Measurements from ENCODE around the gene KIAA0753.

The KIAA0753 gene

DNA sequence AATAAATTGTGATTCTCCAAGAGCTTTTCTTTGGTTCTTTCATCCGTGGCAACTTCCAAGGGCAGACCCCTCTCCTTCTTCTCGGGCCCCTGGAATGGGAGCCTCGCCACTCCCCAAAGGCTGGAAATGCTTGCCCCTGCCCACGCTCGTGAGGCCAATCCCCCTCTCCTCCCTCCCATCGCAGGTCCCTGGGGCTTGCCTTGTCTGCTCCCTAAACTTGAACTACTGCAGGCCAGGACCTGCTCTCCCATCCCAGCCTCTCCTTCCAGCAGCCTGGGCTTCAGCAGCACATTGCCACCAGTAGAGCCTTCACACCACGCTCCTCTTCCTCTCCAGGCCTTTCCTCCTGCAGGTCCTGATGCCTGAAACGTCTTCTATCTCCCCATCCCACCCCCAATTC is 95.2 kb downstream of the KIAA0753 start:
- DNase-seq, result no peak

DNA sequence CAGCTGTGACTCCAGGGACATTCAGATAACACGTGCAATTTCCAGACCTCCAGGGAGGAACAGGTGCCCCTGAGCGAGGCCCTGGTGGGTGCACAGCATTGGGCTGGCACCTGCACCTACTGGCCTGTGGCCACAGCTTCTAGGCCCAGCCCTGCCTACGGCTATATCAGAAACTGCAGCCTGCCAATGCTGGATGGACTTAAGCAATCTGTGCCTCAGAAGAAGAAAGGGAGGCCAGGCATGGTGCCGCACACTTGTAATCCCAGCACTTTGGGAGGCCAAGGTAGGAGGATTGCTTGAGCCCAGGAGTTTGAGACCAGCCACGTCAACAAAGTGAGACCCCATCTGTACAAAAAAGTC is 96.5 kb downstream of the KIAA0753 start:
- no peak for DNase-seq

DNA sequence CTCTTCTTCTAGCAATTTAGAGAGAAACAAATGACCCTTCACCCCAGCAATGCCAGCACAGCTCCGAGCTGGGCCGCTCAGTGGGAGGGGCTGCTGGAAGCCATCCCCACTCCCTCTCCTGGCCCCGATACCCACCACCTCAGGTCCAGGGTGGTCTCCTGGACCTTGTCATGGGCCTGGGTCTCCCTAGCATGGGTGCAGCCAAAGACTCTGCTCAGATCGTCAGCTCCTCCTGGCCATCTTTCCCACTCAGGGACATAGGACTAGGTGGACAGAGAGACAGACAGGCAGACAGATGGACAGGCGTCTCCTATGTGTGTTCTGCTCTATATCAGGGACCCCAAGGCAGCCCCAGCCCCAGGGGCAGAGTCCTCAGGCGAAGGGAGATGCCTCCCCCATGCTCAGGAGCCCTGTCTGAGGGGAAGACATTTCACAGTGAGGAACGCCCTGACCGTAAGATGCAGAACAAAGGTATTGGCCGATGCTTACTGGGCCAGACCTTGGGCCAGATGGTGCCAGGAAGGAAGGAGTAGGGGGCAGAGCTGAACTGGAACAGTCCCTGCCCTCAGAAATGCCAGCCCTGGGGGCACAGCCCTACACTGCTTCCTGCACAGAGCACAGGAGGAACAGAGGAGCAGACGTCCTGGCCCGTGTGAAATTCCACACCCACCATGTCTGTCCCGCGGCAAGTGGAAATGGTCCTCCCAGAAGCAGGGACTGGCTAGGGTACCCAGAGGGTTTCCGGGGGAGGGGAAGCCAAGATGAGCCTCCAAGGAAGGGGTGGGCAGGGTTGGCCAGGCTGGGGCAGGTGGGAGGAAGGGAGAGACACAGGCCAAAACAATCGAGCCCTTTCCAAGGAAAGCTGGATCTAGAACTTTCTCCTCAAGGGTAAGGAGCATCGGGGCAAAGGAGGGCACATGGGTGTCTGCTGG is 97.2 kb downstream of the KIAA0753 start:
- DNase-seq, result no peak

DNA sequence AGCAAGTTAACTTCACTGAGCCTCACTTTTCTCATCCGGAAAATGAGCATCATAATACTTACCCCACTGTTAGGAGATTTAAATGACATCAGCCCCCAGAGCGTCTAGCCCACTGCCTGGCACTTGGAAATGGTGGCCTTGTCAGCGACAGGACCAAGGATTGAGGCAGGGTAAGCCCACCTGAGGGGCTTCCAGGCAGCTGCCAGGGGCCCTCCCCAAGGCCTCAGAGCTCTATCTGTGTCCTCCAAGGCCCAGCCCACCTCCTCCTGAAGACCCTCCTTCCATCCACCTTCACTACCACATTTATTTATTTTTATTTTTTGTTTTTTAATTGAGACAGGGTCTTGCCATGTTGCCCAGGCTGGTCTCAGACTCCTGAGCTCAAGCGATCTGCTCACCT is 97.9 kb downstream of the KIAA0753 start:
- DNase-seq, result no peak

DNA sequence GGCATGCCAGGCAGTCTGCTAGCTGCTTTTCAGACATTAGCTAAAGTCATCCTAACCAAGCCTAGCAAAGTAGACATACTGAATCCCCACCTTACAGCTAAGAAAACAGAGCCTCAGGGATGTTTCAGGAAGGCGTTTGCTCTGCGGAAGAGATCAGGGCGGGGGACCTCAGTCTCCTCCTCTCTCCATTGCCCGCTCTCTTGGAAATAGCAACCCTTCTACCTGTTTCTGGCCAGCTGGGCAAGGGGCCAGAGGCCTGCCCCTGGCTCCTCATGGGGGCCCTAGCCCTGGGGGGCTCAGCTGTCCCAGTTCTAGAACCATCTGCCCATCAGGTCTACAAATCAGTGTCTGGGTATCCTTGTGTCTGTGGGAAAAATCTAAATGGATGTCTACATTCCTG is 98.6 kb downstream of the KIAA0753 start:
- DNase-seq, result no peak

DNA sequence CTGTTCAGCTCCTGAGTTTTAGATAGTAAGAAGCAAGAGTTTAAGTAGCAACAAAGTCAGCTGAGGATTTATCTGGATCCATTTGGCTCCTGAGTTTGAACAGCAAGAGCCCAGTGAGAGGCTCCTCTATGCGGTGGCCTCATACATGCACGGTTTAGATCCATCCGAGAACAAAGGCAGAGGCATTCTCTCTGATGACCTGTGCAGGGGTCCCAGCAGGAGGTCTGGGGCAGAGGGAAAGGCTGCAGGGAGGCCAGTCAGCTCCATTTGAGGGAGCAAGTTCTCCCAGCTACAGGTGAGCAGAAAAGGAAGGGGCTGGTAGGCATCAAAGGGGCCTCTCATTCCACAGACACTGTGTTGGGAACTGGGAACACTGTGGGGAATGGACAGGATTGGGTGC is 100.6 kb downstream of the KIAA0753 start:
- DNase-seq, result no peak

DNA sequence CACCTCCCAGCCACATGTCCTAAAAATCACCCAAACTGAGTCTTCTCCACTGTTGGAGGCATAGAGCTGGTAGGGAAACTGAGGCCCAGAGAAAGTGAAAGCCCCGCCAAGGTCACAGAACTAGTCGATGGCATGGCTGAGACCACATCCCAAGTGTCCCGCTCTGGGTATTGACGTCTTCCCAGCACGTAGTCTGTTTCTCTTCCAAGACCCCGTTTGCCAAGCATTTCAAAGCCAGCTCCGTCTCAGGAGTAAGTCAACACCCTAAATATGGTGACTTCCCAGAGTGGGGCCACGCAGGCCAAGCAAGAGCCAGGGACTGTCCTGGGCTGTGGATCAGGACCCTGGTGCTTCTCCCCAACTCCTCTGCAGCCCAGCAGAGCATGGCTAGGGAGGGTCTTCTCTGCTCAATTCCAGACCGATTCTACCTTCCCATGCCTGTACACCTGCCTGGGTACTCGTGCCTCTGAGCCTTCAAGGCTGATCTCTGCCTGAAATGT is 103.9 kb downstream of the KIAA0753 start:
- no peak for DNase-seq

DNA sequence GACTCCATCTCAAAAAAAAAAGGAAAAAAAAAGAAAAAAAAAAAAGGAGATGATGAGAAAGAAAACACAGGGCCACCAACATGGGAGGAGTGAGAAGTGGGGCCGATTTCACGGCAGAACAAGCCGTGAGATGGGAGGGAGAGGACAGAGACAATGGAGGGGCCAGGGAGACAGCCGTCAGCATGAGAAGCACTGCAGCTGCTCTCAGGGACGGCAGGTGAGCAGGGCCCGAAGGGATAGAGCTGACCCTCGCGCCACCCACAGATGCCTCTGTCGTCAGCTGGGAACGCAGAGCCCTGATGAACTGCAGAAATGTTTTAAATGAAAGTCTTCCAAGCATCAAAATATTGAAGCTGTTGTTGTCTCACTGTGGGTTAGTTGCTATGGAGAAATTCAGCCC is 104.5 kb downstream of the KIAA0753 start:
- DNase-seq, result no peak

DNA sequence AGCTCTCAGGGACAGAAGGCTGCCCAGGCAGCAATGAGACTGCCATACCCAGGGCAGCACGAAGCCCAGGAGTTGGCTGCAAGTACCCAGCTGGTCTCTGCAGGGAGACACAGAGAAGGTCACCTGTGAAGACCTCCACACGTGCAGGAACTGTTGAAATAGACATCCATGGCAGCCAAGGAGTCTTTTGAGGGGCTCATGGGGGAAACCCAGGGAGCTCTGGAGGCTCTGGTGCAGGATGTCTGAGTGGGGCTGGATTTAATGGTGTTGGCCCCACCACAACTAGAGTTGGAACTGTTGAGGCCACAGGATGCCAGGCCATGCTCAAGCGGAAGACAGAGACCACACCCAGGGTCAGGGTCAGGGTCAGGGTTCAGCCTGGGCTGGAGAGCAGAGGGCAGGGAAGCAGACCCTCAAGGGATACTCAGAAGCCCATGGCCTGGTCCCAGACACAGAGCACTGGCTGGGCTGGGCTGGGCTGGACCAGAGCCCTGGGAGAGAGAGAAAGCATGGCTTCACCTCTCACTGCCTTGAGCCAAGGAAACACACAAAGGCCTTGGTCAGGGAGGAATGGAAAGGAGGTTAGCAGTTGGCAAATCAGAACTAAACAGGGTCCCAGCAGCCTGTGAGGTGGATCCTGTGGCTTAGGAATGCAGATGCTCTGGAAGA is 105.5 kb downstream of the KIAA0753 start:
- no peak for DNase-seq

DNA sequence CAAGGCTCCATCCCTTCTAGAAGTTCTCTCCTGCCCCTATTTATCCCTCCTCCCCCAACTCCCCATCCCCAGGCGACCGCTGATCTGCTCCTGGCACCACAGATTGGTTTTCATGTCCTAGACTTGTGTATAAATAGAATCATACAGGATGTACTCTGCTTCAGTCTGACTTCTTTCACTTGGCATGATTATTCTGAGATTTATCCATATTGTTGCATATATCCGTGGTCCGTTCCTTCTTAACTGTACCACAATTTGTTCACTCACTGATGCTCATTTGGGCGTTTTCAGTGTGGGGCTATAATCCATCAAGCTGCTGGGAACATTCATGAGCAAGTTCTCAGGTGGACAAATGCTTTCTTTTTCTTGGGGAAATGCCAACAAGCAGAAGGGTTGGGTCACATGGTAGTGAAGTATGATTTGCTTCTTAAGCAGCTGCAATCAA is 108.0 kb downstream of the KIAA0753 start:
- no peak for DNase-seq

DNA sequence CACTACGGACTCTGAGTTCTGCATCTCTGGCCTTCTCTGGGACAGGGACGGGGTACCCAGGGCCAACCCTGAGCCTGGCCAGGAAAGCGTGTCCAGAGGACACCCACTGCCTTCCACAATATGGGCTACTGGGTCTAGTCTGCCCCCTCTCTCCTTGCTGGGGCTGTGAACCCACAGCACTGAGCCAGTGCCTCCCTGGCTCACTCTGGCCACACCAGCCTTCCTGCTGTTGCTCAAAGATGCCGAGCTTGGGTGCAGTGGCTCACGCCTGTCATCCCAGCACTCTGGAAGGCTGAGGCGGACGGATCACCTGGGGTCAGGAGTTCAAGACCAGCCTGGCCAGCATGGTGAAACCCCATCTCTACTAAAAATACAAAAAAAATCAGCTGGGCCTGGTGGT is 108.9 kb downstream of the KIAA0753 start:
- no peak for DNase-seq

DNA sequence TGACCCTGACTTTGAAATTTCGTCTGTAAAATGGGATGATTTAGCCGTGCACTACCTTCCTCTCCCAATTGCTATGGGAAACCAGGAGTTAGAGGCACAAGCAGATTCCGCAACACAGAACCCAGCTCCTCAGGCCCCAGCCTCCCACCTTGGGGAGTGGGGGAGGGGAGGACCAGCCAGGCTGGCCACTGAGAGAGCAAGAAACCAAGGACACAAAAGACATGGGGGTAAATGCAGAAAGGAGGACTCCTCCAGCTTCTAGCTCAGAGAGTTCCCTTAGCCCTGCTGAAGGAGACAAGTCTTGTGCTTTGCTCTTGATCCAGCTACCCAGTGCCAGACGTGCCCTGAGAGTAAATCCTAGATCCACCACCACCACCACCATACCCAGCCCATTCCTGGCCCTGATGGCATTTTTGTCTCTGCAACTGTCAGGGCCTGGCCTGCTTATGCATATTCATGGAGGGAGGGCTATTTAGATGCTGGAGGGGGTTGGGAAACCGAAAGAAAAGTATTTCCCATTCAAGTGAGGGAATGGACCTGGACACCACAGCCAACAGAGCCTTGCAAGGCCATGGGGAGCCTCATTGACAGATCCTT is 110.1 kb downstream of the KIAA0753 start:
- DNase-seq, result no peak

DNA sequence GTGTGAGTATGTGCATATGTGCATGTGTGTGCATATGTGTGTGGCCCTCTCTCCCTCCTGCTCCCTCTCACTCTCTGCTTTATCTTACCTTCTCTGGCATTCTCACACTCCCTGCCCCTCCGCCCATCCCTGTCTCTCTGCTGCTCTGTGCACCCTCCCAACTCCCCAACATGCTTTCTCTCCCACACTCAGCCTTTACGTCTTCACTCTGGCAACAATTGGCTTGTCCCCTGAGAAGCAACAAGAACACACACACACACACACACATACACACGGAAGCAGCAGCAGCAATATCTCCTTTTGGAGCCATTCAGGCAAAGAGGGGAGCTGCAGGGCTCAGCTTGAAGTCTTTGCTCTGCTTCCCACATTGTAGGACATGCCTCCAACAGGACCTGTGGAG is 112.0 kb downstream of the KIAA0753 start:
- no peak for DNase-seq

Data from kidney glomerular epithelial cell (primary cell).